T follicular helper cell (primary cell): Measurements from ENCODE around the gene RTP5.
"Not testable (repeated sequence)": the region's sequence is repeated elsewhere in the genome, so short reads cannot be mapped to it uniquely, and the experiment has no call there.

Experiments
- DNase-seq: peaks from one replicate; pipeline ENCODE4 v3.0.0-alpha.2; 2020; ENCODE audit warnings: low read depth

The RTP5 gene

GRCh38 chr2:241870611-241871537 lies 1.3 kb downstream of the RTP5 start:
- DNase-seq: no peak

GRCh38 chr2:241871538-241872312 lies 2.2 kb downstream of the RTP5 start:
- DNase-seq: no peak

- no peak for DNase-seq
These were observed 2.7 kb downstream of the RTP5 start for GRCh38 chr2:241872313-241872642.

GRCh38 chr2:241873081-241873802 lies 3.7 kb downstream of the RTP5 start:
- no peak for DNase-seq

DNA sequence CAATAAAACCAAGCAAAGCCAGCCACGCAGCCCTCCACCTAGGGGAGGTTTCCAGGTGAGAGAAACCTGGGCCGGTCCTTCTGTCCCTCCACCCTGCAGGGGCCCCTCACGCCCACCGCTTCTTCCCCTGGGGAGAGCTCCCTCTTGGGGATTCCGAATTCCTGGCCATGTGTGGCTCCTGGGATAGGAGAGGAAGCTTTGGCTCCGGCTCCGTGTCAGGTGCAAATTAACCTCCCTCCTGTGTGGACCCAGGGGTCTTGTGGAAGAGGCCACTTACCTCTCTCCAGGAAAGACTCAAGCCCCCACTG lies 4.2 kb downstream of the RTP5 start:
- DNase-seq: no peak

DNA sequence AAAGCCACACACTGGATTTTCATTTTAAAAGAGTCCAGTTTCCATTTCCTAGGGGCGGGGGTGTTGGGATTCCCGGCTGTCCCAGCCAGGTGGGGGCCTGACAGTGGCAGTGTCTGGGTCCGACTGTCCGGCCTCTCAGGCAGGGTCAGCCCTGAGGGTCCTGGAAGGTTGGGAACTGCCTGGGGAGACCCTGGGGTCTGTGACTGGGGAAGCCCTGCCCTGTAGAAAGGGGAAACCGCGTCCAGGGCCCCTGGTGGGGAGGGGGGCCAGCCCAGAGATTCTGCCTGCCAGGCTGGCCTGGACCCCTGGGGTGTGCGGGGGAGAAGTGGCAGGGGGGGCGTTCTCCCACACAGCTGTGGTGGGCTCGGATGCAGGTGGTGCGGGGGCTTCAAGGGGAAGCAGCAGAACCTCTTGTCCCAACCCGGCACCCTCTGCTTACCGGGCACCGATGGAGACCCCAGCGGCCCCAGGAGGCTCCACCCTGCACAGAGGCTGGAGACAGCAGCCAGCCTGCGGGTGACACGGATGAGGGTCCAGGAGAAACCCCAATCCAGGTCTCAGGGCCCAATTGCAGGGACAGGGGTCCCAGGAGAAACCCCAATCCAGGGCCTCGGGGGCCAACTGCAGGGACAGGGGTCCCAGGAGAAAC lies 4.9 kb downstream of the RTP5 start:
- no peak for DNase-seq

- not testable (repeated sequence) for DNase-seq
These were observed 6.4 kb downstream of the RTP5 start for GRCh38 chr2:241875754-241876527.

GRCh38 chr2:241876528-241877196 lies 7.1 kb downstream of the RTP5 start:
- no peak for DNase-seq

DNA sequence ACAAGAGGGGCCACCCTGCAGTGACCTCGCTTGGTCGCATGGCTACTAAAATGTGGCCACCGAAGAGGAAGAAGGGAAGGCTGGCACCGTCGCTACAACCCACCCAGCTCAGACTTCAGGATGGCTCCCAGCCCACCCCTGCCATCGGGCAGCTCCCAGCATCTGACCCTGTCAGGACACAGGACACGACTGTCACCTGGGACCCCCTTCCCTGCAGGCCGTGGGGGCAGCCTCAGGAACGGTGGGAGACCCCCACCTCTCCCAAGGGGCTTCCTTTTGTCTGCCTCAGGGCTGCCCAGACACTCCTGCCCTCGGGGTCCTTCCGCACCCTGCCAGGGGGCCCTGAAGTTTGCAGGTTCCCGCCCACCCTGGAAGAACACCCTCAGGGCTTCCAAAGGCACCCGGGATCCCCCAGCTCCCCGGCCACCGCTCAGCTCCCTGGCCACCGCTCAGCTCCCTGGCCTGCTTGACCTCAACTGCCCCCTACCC lies 7.7 kb downstream of the RTP5 start:
- no peak for DNase-seq

DNA sequence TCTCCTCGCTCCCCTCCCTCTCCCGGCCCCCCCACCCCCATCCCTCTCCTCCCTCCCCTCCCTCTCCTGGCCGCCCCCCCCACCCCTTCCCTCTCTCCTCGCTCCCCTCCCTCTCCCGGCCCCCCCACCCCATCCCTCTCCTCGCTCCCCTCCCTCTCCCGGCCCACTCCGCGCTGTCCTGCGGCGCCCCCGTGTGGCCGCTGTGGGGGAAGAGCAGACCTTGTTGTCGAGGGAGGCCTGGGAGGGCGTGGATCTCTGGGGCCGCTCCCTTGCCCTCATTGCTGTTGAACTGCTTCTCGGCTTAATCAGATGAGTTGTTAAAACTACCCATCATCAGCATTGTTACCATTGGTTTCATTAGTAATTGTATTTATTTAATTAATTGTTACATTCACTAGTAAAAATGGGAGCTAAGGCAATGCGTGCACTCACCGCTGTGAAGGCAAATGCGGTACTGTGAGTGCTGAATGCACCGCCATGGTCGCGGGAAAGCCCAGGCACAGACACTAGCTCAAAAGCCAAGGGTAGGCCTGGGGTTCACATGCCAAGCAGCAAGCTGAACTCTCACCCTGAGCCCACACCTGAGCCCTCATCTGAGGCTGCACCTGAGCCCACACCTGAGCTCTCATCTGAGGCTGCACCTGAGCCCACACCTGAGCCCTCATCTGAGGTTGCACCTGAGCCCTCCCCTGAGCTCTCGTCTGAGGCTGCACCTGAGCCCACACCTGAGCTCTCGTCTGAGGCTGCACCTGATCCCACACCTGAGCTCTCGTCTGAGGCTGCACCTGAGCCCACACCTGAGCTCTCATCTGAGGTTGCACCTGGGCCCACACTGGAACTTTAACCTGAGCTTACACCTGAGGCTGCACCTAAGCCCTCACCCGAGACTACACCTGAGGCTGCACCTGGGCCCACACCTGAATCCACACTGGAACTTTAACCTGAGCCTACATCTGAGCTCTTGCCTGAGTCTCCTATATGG lies 8.8 kb downstream of the RTP5 start:
- peak; percentile 67 for DNase-seq

DNA sequence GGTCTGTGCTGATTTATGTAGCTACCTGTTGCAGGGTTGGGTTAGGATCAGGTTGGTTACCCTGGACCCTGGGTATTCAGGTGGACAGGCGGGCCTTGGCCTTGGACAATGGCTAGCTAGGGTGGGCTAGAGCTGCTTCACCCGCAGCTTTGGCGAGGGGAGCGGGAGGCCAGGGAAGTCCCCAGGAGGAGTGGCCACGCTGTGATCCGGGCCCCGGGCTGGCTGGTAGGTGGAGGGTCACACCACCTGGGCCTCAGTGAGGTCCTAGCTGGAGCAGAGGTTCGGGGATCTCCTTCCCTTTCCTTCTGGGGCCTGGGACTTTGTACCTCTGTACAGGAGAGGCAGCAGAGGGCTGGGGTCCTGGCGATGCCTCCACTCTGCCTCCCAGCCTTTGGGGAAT lies 9.8 kb downstream of the RTP5 start:
- DNase-seq: no peak

DNA sequence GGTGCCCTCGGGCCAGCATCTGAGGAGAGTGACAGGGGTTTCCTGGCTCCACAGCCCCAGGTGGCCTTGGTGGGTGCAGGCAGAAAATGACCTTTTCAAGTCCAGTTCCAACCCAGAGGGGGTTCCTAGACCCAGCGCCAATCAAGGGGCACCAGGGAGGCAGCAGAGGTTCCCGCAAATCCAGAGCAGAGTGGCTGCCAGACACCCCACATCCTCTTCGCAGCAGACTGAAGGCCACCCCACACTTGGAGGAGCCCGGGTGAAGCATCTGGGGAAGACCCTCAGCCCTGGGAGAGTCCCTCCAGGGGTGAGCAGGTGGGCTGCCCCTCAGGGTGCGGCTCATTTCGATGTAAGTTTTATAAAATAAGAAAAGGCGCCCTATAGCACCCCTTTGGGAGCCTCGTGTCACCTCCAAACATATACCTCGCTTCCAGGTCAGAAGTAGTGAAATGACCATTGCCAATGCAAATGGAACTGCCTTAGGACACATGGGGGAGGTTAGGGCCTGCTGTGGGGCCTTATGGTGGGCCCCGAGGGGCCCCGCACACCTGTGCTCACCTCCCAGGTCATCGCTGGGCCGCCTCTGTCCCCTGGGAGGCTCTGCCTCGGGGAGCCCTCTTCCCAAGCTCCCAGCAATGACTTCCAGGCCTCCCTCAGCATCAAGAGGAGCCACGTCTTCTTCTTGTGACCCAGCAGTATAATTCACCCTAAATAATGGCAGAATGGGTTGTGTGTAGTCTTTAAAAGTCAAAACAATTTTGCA lies 11.0 kb downstream of the RTP5 start:
- no peak for DNase-seq

DNA sequence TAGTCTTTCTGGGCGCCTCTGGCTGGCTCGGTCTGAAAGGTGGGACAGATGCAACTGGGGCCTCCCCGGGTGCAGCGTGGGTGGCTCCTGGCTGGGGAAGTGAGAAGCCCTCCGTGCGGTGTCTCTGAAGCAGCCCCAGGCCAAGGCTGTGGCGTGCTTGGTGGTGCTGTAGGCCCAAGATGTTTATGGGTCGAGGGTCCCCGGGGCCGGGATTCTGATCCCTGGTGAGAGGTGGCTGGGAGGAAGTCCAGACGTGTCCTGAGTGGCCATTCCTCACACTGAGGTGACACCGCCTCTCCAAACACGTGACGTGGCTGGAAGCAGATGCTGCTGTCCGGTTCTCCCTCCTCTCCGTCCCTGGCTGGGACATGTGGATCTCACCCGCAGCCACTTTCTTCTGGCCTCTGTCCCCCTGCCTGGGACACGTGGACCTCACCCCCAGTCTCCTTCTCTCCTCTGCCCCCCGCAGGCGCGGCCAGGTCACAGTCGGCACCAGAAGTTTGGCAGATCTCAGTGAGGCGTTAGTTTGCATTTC lies 12.6 kb downstream of the RTP5 start:
- DNase-seq: no peak

- DNase-seq: no peak
These were observed 15.4 kb downstream of the RTP5 start for GRCh38 chr2:241884951-241885290.

DNA sequence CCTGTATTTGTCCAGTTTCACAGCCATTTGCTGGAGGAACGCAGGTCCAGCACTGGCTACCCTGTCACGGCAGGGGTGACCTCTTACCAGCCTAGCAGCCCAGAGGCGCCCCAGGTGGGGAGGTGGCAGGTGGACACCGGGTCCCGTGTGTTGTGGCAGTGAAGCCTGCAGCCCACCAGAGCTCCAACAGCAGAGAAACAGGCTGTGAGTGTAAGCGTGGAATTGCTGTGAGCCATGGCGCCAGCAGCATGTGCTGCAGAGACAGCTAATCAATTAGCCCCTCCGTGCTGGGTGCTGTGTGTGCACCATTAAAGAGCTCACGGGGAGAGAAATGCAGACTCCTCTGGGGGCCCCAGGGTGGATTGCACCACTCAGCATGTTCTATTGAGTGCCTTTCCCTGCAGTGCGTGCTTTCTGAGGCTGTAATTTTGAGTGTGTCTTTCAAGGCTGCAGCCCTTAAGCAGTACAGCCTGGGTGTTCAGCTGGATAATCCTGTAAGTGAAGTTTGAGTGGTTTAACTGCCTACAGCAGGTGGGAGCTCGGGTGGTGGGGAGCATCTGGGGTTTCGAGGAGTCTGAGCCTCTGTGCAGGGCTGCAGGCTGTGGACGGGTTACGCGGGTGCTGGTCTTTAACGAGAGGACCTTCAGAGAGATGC lies 15.9 kb downstream of the RTP5 start:
- DNase-seq: no peak

DNA sequence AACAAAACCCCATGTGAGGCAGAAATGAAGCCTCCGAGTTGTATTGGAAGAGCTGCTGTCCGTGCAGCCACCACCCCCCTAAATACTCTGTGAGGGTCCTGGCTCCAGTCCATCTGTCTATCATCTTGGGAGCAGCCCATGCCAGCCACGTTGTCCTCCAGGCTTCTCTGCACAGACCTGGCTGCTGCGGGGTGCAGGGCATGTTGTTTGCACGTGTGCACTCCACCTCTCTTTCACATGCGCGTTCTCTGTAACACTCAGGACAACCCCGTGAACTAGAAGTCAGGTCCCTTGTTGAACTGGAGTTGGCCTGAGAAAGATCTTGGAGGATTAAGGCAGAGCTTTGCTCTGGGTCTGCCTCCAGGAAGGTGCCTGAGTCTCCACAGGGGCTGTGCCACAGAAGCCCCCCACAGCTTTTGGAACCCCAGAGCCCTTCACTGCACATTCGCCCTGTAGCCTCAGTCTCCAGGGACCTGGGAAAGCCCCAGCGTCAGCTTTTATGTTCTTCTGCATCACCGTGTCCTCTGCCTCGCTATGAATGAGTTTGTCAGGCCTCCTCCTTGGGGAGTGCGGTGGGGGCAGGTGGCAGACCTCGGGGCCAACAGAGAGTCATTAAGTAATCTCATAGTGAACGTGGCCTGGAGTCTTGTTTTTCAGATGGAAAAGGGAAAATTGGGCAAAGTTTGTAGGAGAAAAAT lies 16.6 kb downstream of the RTP5 start:
- no peak for DNase-seq

- no peak for DNase-seq
These were observed 17.4 kb downstream of the RTP5 start for GRCh38 chr2:241886840-241887447.
